IPS-18a (cell line): ENCODE results near the gene KDSR.

Source experiments
- H3K27ac ChIP-seq: one replicate; pipeline ENCODE4 v1.5.1; 2013; ENCODE audit warnings: low read length
- H3K27me3 ChIP-seq: one replicate; pipeline ENCODE4 v1.6.1; 2013; ENCODE audit warnings: mild to moderate bottlenecking, low read length; ENCODE audit not compliant: control insufficient read depth, insufficient read depth
- H3K36me3 ChIP-seq: one replicate; pipeline ENCODE4 v1.6.1; 2013; ENCODE audit warnings: low read depth, low read length; ENCODE audit not compliant: control insufficient read depth
- H3K4me1 ChIP-seq: one replicate; pipeline ENCODE4 v1.6.1; 2013; ENCODE audit warnings: low read depth, low read length; ENCODE audit not compliant: control insufficient read depth
- H3K4me3 ChIP-seq: one replicate; pipeline ENCODE4 v1.5.1; 2013; ENCODE audit warnings: low read length
- H3K9ac ChIP-seq: one replicate; pipeline ENCODE4 v1.6.1; 2013; ENCODE audit warnings: mild to moderate bottlenecking, low read length, moderate library complexity
- H3K9me3 ChIP-seq: one replicate; pipeline ENCODE4 v1.6.1; 2013; ENCODE audit warnings: low read depth, low read length; ENCODE audit not compliant: control insufficient read depth

KDSR gene

GRCh38 chr18:63336366-63337099 lies 30.5 kb downstream of the KDSR start:
- no peak overlapping the region for H3K27ac ChIP-seq
- peaks cover 37% of the 10 kb centered on the region for H3K36me3 ChIP-seq
- no peaks in the 10 kb centered on the region for H3K9me3 ChIP-seq
- no peaks in the 10 kb centered on the region for H3K27me3 ChIP-seq
- no peak overlapping the region for H3K4me3 ChIP-seq
- no peak overlapping the region for H3K9ac ChIP-seq
- peaks cover 7% of the 10 kb centered on the region for H3K4me1 ChIP-seq

- Histone ChIP-seq H3K9me3 (no peaks in the 10 kb centered on the region), H3K27ac (no peak overlapping the region), H3K4me3 (no peak overlapping the region), H3K27me3 (no peaks in the 10 kb centered on the region), H3K9ac (no peak overlapping the region), H3K4me1 (no peaks in the 10 kb centered on the region), H3K36me3 (peaks cover 34% of the 10 kb centered on the region)
Observed at GRCh38 chr18:63331105-63331504, 35.9 kb downstream of the KDSR start.

- no peak overlapping the region for H3K4me3 ChIP-seq
- peaks cover 23% of the 10 kb centered on the region for H3K36me3 ChIP-seq
- H3K9ac ChIP-seq: no peak overlapping the region
- H3K27ac ChIP-seq: no peak overlapping the region
- no peaks in the 10 kb centered on the region for H3K4me1 ChIP-seq
- H3K27me3 ChIP-seq: no peaks in the 10 kb centered on the region
- H3K9me3 ChIP-seq: no peaks in the 10 kb centered on the region
Observed at GRCh38 chr18:63329431-63330145, 37.4 kb downstream of the KDSR start.

DNA sequence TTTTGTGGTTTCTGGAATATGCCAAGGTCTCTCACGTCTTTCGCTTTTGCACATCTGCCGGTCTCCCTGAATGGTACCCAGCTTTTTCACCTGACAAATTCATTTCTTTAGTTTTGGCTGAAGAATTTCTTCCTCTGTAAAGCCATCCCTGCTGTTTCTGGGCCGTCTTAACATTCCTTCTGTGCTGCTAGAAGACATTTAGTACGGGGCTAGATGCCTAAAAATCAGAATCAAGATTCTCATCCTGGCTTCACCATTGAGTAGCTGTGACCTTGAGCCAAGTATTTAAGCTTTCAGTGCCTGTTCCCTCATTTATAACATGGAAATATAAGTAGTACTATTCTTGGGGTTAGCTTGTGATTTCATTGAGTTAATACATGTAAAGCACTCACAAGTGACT lies 41.0 kb downstream of the KDSR start:
- Histone ChIP-seq H3K27ac (no peak overlapping the region), H3K27me3 (peaks cover 10% of the 10 kb centered on the region), H3K9me3 (no peaks in the 10 kb centered on the region), H3K4me3 (no peak overlapping the region), H3K36me3 (peaks cover 2% of the 10 kb centered on the region), H3K9ac (no peak overlapping the region), H3K4me1 (peaks cover 7% of the 10 kb centered on the region)

GRCh38 chr18:63325086-63325686 lies 41.8 kb downstream of the KDSR start:
- Histone ChIP-seq H3K4me1 (peaks cover 9% of the 10 kb centered on the region), H3K36me3 (no peaks in the 10 kb centered on the region), H3K9me3 (no peaks in the 10 kb centered on the region), H3K27ac (no peak overlapping the region), H3K27me3 (peaks cover 14% of the 10 kb centered on the region), H3K4me3 (no peak overlapping the region), H3K9ac (no peak overlapping the region)

- Histone ChIP-seq H3K36me3 (no peaks in the 10 kb centered on the region), H3K9ac (no peak overlapping the region), H3K4me3 (no peak overlapping the region), H3K4me1 (peaks cover 16% of the 10 kb centered on the region), H3K9me3 (no peaks in the 10 kb centered on the region), H3K27me3 (peaks cover 29% of the 10 kb centered on the region), H3K27ac (no peak overlapping the region)
Observed at GRCh38 chr18:63322908-63323634, 43.9 kb downstream of the KDSR start.

GRCh38 chr18:63322206-63322605 lies 44.8 kb downstream of the KDSR start:
- H3K9ac ChIP-seq: no peak overlapping the region
- peaks cover 16% of the 10 kb centered on the region for H3K4me1 ChIP-seq
- H3K36me3 ChIP-seq: no peaks in the 10 kb centered on the region
- no peak overlapping the region for H3K4me3 ChIP-seq
- peaks cover 37% of the 10 kb centered on the region for H3K27me3 ChIP-seq
- H3K27ac ChIP-seq: no peak overlapping the region
- no peaks in the 10 kb centered on the region for H3K9me3 ChIP-seq

DNA sequence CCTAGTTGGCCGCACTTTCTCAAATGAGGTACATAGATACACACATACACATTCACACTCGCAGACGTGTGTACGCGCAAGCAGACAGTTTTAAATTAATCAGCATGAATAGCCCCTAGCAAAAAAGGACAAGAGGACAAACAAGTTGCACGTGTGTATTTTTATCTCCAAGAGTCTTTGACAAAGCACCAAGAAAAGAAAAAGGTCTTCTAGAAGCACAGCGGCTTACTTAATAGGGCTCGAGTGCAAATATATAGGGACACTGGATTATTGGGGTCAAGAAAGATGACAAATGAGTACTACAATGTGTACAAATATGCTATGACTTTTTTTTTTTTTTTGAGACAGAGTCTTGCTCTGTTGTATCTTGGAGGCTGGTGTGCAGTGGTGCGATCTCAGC lies 45.7 kb downstream of the KDSR start:
- Histone ChIP-seq H3K36me3 (no peaks in the 10 kb centered on the region), H3K27ac (no peak overlapping the region), H3K4me1 (peaks cover 16% of the 10 kb centered on the region), H3K4me3 (peak overlapping the region; percentile 59), H3K27me3 (peaks cover 45% of the 10 kb centered on the region), H3K9me3 (no peaks in the 10 kb centered on the region), H3K9ac (no peak overlapping the region)

DNA sequence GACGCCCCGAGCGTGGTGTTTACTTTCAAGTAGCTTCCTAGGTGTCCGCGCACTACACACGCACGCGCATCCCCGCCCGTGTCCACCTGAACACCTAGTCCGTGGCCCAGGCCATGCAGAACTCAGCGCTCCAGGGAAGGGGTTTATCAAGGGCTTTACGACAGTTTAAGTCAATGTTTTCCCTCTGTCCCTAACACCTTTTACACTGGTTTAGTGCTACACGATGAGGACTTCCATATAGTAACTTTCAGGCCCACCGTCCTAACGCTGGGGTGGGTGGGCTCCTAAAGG lies 46.1 kb downstream of the KDSR start:
- Histone ChIP-seq H3K4me3 (peak overlapping the region; percentile 59), H3K36me3 (no peaks in the 10 kb centered on the region), H3K27me3 (peaks cover 45% of the 10 kb centered on the region), H3K27ac (no peak overlapping the region), H3K9me3 (no peaks in the 10 kb centered on the region), H3K9ac (peak overlapping the region; percentile 68), H3K4me1 (peaks cover 16% of the 10 kb centered on the region)

GRCh38 chr18:63320123-63320974 lies 46.7 kb downstream of the KDSR start:
- Histone ChIP-seq H3K9me3 (no peaks in the 10 kb centered on the region), H3K4me1 (peaks cover 16% of the 10 kb centered on the region), H3K27ac (no peak overlapping the region), H3K4me3 (peak overlapping the region; percentile 59), H3K9ac (peak overlapping the region; percentile 68), H3K27me3 (peaks cover 45% of the 10 kb centered on the region), H3K36me3 (no peaks in the 10 kb centered on the region)
